NK-92 (cell line): ENCODE results near the gene PTGIS.
"Not testable (repeated sequence)": the region's sequence is repeated elsewhere in the genome, so short reads cannot be mapped to it uniquely, and the experiment has no call there.

Source experiments
- DNase-seq: peaks from one replicate; lab custom pipeline; 2025; ENCODE audit not compliant: unreplicated experiment; lab: John Stamatoyannopoulos, UW

PTGIS gene

GRCh38 chr20:49567421-49568277, at the start of gene PTGIS:
PTGIS (minus strand) TSS chr20:49568137; CDS start chr20:49568116, 21 bp downstream.
- DNase-seq: no peak

GRCh38 chr20:49617394-49617793, 49.5 kb upstream of the PTGIS start:
- DNase-seq: not testable (repeated sequence)

DNA sequence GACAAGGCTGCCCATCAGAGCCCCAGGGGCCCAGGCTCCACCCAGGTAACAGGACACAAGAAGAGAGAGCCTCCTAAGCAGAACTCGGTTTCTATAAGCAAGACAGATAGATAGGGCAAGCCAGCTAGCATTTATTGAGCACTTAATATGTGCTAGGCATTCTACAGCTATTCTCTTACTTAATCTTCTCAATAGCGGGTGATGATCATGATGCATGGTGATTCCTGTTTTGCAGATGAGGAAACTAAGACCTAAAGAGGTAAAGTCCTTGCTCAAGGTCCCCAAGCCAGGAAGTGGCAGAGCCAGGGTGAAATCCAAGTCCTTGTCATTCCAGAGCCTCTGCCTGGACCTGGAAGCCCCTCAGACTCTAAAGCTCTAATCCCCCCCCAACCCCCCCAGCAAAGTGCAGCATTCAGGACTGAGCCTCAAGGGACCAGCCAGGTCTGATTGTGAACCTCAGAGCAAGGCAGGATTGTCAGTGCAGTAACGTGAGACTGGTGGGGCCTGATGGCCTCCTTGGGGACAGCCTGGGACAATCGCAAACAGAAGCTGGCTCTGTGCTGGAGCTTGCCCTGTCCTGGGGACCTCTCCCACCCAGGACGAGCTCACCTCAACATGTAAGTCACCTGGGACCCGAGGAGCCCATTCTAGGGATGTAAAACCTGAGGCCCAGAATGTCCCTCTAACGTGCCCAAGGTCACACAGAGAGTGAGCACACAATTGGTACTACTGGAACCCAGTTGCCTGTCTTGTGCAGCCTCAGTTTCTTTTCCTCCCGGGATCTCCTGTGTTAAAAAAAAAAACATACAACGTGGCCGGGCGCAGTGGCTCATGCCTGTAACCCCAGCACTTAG, 48.4 kb upstream of the PTGIS start:
- DNase-seq: no peak

DNA sequence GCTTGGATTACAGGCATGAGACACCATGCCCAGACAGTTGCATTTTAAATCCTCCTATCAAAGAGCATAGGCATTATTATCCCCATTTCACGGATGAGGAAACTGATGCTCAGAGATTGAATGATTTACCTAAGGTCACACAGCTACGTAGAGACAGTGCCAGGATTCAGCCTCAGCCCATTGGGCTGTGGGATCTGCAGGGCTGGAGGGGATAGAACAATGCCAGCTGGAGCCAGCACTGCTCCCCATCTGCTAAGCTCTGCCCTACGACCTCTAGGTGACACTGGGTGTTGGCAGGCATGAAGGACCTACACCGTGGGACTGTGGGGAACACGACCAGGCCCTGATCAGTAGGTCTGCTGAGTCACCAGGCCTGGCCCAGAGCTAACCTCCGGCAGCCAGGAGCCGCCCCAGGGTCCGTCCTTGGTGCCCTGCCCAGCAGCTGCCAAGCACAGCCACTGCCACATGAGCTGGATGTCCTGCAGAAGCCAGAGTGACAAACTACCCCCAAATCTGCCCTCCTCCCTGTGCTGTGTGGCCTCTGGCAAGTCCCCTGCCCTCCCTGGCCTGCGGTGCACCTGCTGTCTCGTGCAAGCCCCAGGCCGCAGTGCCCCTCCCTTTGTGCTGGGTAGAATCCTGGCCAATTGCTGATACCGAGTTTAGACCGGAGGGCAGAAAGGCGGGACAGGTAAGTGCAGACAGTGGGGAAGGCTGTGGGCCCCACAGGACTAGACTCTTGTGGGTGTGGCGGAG, 47.6 kb upstream of the PTGIS start:
- no peak for DNase-seq

GRCh38 chr20:49615051-49615400, 47.1 kb upstream of the PTGIS start:
- DNase-seq: not testable (repeated sequence)

DNA sequence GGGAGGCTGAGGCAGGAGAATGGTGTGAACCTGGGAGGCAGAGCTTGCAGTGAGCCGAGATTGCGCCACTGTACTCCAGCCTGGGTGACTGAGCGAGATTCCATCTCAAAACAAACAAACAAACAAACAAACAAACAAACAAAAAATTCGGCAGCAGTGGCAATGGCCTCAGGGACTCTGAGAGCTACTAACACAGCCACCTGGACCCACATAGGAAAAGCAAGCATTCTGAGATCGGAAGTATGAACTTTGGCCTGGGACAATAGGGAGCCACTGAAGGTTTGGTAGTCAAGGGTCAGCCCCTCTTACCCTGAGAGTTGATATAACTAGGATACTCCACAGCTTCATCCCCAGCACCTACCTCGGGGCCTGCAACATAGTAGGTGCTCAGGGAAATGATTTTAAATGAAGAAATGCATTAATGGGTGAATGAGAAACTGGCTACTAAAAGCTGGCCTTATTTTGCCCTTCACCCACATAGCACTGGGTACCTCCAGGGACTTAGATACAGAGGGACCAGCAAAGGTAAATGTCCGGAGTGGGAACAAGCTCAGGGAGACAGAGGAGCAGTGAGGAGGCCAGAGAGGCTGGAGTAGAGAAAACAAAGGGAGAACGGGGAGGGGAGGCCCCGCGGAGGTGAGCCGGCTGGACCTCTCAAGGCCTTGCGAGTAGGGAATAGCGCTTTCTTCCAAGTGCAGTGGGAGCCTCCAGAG, 46.6 kb upstream of the PTGIS start:
- DNase-seq: no peak

DNA sequence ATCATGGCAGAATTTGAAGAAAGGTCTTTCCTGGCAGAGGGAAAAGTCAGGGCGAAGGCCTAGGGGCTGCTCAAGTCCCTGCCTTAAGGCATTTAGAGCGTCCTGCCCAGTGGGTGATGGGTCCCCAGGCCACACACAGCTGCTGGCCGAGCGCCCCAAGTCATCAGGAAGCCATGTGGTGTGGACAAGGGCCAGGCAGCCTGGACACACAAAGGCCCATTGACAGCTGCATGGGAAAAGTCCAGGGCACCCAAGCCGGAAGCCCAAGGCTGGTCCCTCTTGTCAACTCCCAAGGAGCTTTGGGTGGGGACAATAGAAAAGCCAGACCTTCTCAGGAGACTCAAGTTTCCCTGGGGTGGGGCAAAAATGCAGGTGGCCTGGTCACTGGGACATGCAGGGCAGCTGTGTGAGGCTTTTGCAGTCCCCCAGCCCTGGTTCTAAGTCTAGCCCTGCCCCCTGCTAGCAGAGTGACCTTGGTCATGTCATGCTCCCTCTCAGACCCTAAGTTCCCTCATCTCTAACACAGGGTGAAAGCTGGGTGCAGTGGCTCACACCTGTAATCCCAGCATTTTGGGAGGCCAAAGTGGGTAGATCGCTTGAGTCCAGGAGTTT, 44.3 kb upstream of the PTGIS start:
- DNase-seq: no peak

DNA sequence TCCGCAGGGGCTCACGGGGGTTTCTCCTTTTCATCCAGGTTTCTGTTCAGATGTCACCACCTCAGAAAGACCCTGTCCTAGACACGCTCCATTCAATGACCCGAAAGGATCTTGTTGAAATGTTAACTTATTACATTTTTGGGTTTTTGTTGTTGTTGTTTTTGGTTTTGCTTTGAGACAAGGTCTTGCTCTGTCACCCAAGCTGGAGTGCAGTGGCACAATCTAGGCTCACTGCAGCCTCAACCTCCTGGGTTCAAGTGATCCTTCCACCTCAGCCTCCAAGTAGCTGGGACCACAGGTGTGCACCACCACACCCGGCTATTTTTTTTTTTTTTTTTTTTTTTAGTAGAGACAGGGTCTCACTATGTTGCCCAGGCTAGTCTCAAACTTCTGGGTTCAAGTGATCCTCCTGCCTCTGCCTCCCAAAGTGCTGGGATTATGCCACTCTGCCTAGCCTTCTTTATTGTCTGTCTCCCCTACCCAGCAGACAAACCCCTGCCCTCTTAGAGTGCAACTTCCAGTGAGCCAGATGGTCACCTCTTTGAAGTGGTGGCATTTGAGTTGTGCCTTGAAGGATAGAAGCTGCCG, 43.7 kb upstream of the PTGIS start:
- not testable (repeated sequence) for DNase-seq

DNA sequence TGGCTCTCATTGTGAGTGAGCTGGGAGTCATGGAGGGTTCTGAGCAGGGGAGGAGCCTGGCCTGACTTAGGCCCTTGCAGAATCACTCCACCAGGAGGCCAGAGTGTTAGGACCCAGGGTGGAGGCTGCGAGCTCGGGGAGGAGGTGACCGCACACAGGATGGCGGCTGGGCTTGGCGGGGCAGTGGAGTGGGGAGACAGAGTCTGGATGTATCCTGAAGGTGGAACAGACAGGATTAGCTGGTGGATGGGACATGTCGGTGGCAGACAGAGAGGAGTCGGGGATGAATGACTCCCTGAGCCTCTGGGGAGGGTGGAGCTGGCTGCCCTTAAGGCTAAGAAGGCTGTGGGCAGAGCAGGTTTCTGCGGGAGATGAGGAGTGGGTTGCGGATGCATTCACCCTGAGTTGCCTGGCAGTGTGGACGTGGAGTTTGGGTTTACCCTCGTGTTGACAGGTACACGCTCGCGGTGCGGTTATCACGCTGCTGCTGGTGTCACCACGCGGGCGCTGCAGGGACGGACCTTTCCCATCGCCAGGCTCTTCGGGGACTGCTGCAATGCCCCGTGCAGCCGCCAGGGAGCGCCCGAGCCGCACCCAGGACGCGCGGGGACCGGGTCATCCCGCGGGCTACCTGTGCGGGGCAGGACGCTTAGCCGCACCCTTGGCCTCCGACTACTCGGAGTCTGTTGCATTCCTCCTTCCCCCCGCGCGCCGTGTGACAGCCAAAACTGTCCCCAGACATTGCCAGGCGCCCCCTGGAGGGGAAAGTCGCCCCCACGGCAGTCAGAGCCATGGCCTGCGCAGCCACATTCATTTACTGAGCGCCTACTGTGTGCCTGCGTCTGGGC, 43.0 kb upstream of the PTGIS start:
- no peak for DNase-seq

GRCh38 chr20:49608752-49609670, 41.1 kb upstream of the PTGIS start:
- DNase-seq: no peak

- no peak for DNase-seq
Measured at GRCh38 chr20:49607568-49607967, 39.6 kb upstream of the PTGIS start.

GRCh38 chr20:49603209-49603627, 35.3 kb upstream of the PTGIS start:
- DNase-seq: no peak

- DNase-seq: no peak
Measured at GRCh38 chr20:49602345-49603208, 34.6 kb upstream of the PTGIS start.

DNA sequence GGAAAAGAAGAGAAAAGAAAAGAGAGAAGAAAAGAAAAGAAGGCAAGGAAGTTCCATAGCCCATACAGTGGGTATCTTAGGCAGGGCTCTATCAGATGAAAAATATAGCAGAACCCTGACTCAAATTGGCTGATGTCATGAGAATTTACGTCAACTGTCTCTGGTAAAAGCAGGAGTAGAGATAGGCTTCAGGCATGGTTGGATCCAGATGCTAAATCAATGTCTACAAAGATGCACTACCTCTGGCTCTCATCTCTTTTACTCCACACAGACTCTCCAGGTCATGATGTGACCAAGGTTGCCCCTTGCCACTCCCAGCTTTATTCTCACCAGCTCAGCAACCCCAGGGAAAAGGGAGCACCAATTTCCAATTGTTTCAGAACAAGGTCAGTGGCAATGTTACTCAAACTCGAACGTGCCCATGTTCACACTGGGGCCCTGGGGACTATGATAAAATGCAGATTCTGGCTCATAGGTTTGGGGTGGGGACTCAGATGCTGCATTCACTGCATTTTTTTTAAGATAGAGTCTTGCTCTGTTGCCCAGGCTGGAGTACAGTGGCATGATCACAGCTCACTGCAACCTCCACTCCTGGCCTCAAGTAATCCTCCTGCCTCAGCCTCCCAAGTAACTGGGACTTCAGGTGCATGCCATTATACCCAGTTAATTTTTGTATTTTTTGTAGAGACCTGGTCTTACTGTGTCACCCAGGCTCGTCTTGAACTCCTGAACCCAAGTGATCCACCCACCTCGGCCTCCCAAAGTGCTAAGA, 33.4 kb upstream of the PTGIS start:
- no peak for DNase-seq

GRCh38 chr20:49599746-49600113, 31.8 kb upstream of the PTGIS start:
- no peak for DNase-seq

- no peak for DNase-seq
Measured at GRCh38 chr20:49597825-49598395, 30.0 kb upstream of the PTGIS start.
